A673 (cell line): ENCODE data around the gene LCE2D.

Source experiments
- CTCF ChIP-seq: fragments of 300-800, 200-600 bp; sonication (generic); conservative IDR thresholded peaks from 2 replicates; pipeline ENCODE4 v1.5.1; 2017; ENCODE audit warnings: low read depth, mild to moderate bottlenecking, antibody characterized with exemption, low read length, moderate library complexity, mixed read lengths
- EZH2 ChIP-seq: fragments of 200-600 bp; sonication (generic); IDR thresholded peaks from 2 replicates; pipeline ENCODE4 v1.6.1; 2017; ENCODE audit warnings: borderline replicate concordance, low read depth, mild to moderate bottlenecking, mixed read lengths, antibody characterized with exemption, low read length; ENCODE audit not compliant: poor library complexity, severe bottlenecking

GRCh38 chr1:152654110-152654509, 9.1 kb upstream of the LCE2D start:
- TF ChIP-seq CTCF (peak; percentile 91), EZH2 (no peak)
